SK-N-SH treated with all-trans-retinoic acid at 6 μM for 48 hours (cell line): ENCODE data around the gene SLC35E1.

Source experiments
- ATAC-seq: fragments of 200-7000 bp; cut with Tn5 transposase; 3 replicates; pipeline ENCODE4 v1.9.1; 2020; ENCODE audit warnings: mild to moderate bottlenecking, moderate library complexity
- ARNTL ChIP-seq: fragments of 450-650 bp; formaldehyde crosslinking; IDR thresholded peaks from 2 replicates; pipeline ENCODE4 v1.5.0; 2020; ENCODE audit warnings: low read depth, mild to moderate bottlenecking, moderate library complexity, borderline replicate concordance
- BACH2 ChIP-seq: fragments of 250-450 bp; sonication (Bioruptor Pico); IDR thresholded peaks from 2 replicates; pipeline ENCODE4 v1.9.0; 2021; ENCODE audit warnings: mild to moderate bottlenecking, borderline replicate concordance
- CREB5 ChIP-seq: fragments of 250-450 bp; sonication (Bioruptor Pico); IDR thresholded peaks from 2 replicates; pipeline ENCODE4 v1.5.1; 2020; ENCODE audit warnings: low read depth, mild to moderate bottlenecking, moderate library complexity
- ESRRG ChIP-seq: fragments of 250-450 bp; sonication (Bioruptor Pico); IDR thresholded peaks from 2 replicates; pipeline ENCODE4 v1.6.1; 2021; ENCODE audit warnings: mild to moderate bottlenecking
- ISL1 ChIP-seq: fragments of 250-450 bp; sonication (Bioruptor Pico); IDR thresholded peaks from 2 replicates; pipeline ENCODE4 v2.1.2; 2022; ENCODE audit warnings: mild to moderate bottlenecking, moderate library complexity
- OSR1 ChIP-seq: fragments of 250-450 bp; sonication (Bioruptor Pico); IDR thresholded peaks from 2 replicates; pipeline ENCODE4 v1.8.0; 2022; ENCODE audit warnings: moderate library complexity, mild to moderate bottlenecking, inconsistent platforms
- PATZ1 ChIP-seq: fragments of 250-450 bp; sonication (Bioruptor Pico); IDR thresholded peaks from 2 replicates; pipeline ENCODE4 v1.8.0; 2020; ENCODE audit warnings: mild to moderate bottlenecking, moderate library complexity, borderline replicate concordance
- POU6F1 ChIP-seq: fragments of 250-450 bp; sonication (Bioruptor Pico); IDR thresholded peaks from 2 replicates; pipeline ENCODE4 v1.8.0; 2021; ENCODE audit warnings: low read depth, mild to moderate bottlenecking, moderate library complexity, borderline replicate concordance
- PPARA ChIP-seq: fragments of 250-450 bp; sonication (Bioruptor Pico); IDR thresholded peaks from 2 replicates; pipeline ENCODE4 v1.5.0; 2020; ENCODE audit warnings: mild to moderate bottlenecking, borderline replicate concordance
- RARB ChIP-seq: fragments of 250-450 bp; sonication (Bioruptor Pico); IDR thresholded peaks from 2 replicates; pipeline ENCODE4 v1.8.0; 2021; ENCODE audit warnings: mild to moderate bottlenecking, moderate library complexity
- SNAI2 ChIP-seq: fragments of 250-450 bp; sonication (Bioruptor Pico); IDR thresholded peaks from 2 replicates; pipeline ENCODE4 v1.5.0; 2020; ENCODE audit warnings: mild to moderate bottlenecking, moderate library complexity
- TCF4 ChIP-seq: fragments of 250-450 bp; sonication (Bioruptor Pico); IDR thresholded peaks from 2 replicates; pipeline ENCODE4 v1.8.0; 2021; ENCODE audit warnings: mild to moderate bottlenecking, moderate library complexity, borderline replicate concordance
- TOX ChIP-seq: fragments of 250-450 bp; sonication (Bioruptor Pico); IDR thresholded peaks from 2 replicates; pipeline ENCODE4 v1.8.0; 2021; ENCODE audit warnings: mild to moderate bottlenecking, moderate library complexity, borderline replicate concordance
- TSHZ2 ChIP-seq: fragments of 250-450 bp; sonication (Bioruptor Pico); IDR thresholded peaks from 2 replicates; pipeline ENCODE4 v1.5.0; 2020; ENCODE audit warnings: mild to moderate bottlenecking, moderate library complexity
- ZC3H10 ChIP-seq: fragments of 250-450 bp; sonication (Bioruptor Pico); IDR thresholded peaks from 2 replicates; pipeline ENCODE4 v1.5.1; 2021; ENCODE audit warnings: mild to moderate bottlenecking, moderate library complexity
- ZNF565 ChIP-seq: fragments of 450-650 bp; formaldehyde crosslinking; conservative IDR thresholded peaks from 2 replicates; pipeline ENCODE4 v1.5.0; 2020; ENCODE audit warnings: low read depth, mild to moderate bottlenecking, moderate library complexity
- ZNF70 ChIP-seq: fragments of 450-650 bp; formaldehyde crosslinking; IDR thresholded peaks from 2 replicates; pipeline ENCODE4 v1.5.0; 2020; ENCODE audit warnings: mild to moderate bottlenecking, moderate library complexity
- ZNF8 ChIP-seq: fragments of 450-650 bp; formaldehyde crosslinking; IDR thresholded peaks from 2 replicates; pipeline ENCODE4 v1.5.0; 2020; ENCODE audit warnings: mild to moderate bottlenecking, moderate library complexity
- TF ChIP-seq, protein P1 (sequence below): fragments of 250-450 bp; sonication (Bioruptor Pico); IDR thresholded peaks from 2 replicates; pipeline ENCODE4 v1.5.1; 2021; ENCODE audit warnings: mild to moderate bottlenecking, moderate library complexity

Gene SLC35E1

DNA sequence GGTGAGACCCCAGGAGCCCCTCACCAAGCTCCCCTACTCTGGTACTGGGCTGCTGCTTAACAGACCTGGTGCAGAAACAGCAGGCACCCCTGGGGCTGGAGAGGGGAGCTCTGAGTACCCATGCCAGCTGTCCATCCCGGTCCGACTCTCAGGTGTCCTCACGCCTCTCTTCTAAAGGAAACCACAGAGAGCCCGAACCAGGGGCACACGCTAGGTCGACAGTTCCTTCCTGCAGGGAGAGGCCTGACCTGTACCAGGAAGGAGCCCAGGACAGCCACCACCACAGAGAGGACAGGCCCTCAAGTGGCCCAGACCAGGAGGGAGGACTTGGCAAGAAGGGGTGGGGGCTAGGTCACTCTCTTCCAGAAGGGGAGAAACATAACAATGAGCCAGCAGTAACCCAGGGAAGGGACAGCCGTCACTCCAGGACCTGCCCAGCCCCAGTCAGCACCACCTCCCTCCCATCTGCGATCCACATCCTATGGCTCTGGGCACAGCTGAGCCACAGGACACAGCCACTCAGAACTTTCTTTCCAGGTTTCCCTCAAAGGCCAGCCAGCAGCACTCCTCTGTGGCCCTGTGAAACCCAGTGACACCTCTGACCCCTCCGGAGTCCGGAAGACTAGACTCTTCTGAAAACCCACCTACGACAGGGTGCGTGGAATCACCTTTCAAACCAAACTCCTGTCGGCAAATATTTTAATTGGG is 13.0 kb upstream of the SLC35E1 start (continued):
- TF ChIP-seq, protein P1, sequence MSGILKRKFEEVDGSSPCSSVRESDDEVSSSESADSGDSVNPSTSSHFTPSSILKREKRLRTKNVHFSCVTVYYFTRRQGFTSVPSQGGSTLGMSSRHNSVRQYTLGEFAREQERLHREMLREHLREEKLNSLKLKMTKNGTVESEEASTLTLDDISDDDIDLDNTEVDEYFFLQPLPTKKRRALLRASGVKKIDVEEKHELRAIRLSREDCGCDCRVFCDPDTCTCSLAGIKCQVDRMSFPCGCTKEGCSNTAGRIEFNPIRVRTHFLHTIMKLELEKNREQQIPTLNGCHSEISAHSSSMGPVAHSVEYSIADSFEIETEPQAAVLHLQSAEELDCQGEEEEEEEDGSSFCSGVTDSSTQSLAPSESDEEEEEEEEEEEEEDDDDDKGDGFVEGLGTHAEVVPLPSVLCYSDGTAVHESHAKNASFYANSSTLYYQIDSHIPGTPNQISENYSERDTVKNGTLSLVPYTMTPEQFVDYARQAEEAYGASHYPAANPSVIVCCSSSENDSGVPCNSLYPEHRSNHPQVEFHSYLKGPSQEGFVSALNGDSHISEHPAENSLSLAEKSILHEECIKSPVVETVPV (CRISPR knock-in tag) = no peak
- TF ChIP-seq ZC3H10 = no peak
- TF ChIP-seq, all 23 proteins: peak for 0

- ATAC-seq = peak; percentile 89
- TF ChIP-seq ZNF8 = no peak
- TF ChIP-seq TOX (CRISPR knock-in tag) = no peak
- no peak for TF ChIP-seq PATZ1 (CRISPR knock-in tag)
- TF ChIP-seq, protein P1 (CRISPR knock-in tag) = no peak
- no peak for TF ChIP-seq ZNF565 (CRISPR knock-in tag)
- no peak for TF ChIP-seq ARNTL (CRISPR knock-in tag)
- no peak for TF ChIP-seq ISL1 (CRISPR knock-in tag)
- no peak for TF ChIP-seq TSHZ2
- no peak for TF ChIP-seq ESRRG
- no peak for TF ChIP-seq BACH2 (CRISPR knock-in tag)
- no peak for TF ChIP-seq SNAI2 (CRISPR knock-in tag)
- no peak for TF ChIP-seq POU6F1 (CRISPR knock-in tag)
- TF ChIP-seq OSR1 = no peak
- no peak for TF ChIP-seq ZC3H10
- TF ChIP-seq PPARA (CRISPR knock-in tag) = no peak
- TF ChIP-seq CREB5 = no peak
- TF ChIP-seq ZNF70 (CRISPR knock-in tag) = no peak
- no peak for TF ChIP-seq TCF4 (CRISPR knock-in tag)
- no peak for TF ChIP-seq RARB (CRISPR knock-in tag)
Measured at GRCh38 chr19:16584248-16585093, 12.3 kb upstream of the SLC35E1 start.
